Loucy (cell line): ENCODE measurements around the gene ADGRG7.

ENCODE experiments used
- H2AFZ ChIP-seq: fragments of 200-600 bp; sonication (generic); 2 replicates; pipeline ENCODE4 v1.6.0; 2016; ENCODE audit warnings: antibody characterized with exemption, mild to moderate bottlenecking, low read length, moderate library complexity
- H3F3A ChIP-seq: fragments of 200-600 bp; 2 replicates; pipeline ENCODE4 v1.6.0; 2016; ENCODE audit warnings: antibody characterized with exemption, low read depth, mild to moderate bottlenecking
- H3K27me3 ChIP-seq: fragments of 200-600 bp; sonication (generic); 2 replicates; pipeline ENCODE4 v1.6.1; 2014; ENCODE audit warnings: low read length, mild to moderate bottlenecking; ENCODE audit not compliant: insufficient read depth, poor library complexity, severe bottlenecking
- H3K36me3 ChIP-seq: fragments of 200-600 bp; sonication (generic); 2 replicates; pipeline ENCODE4 v1.6.1; 2016; ENCODE audit warnings: low read length; ENCODE audit not compliant: insufficient read depth
- H3K4me1 ChIP-seq: fragments of 200-600 bp; sonication (generic); 2 replicates; pipeline ENCODE4 v1.5.1; 2014; ENCODE audit warnings: low read length, mild to moderate bottlenecking; ENCODE audit not compliant: insufficient read depth, poor library complexity, severe bottlenecking
- H3K4me2 ChIP-seq: fragments of 200-600 bp; sonication (generic); 2 replicates; pipeline ENCODE4 v1.6.0; 2014; ENCODE audit warnings: antibody characterized with exemption, low read length, low read depth, mild to moderate bottlenecking; ENCODE audit not compliant: poor library complexity, severe bottlenecking
- H3K4me3 ChIP-seq: fragments of 200-600 bp; sonication (generic); 2 replicates; pipeline ENCODE4 v1.5.1; 2014; ENCODE audit warnings: low read length, mild to moderate bottlenecking, mixed read lengths; ENCODE audit not compliant: poor library complexity, severe bottlenecking
- H3K79me2 ChIP-seq: fragments of 200-600 bp; sonication (generic); 2 replicates; pipeline ENCODE4 v1.6.1; 2014; ENCODE audit warnings: low read length; ENCODE audit not compliant: insufficient read depth
- H3K9ac ChIP-seq: fragments of 200-600 bp; sonication (generic); 2 replicates; pipeline ENCODE4 v1.6.0; 2014; ENCODE audit warnings: mild to moderate bottlenecking, low read depth, low read length, moderate library complexity; ENCODE audit not compliant: poor library complexity, severe bottlenecking
- H3K9me2 ChIP-seq: fragments of 200-600 bp; sonication (generic); replicated peaks from 2 replicates; pipeline ENCODE4 v1.6.1; 2016; ENCODE audit warnings: low read depth, low read length, mixed read lengths
- H3K9me3 ChIP-seq: fragments of 200-600 bp; sonication (generic); 2 replicates; pipeline ENCODE4 v1.6.1; 2014; ENCODE audit warnings: mild to moderate bottlenecking, antibody characterized with exemption, low read length, low read depth; ENCODE audit not compliant: insufficient read depth
- H4K20me1 ChIP-seq: fragments of 200-600 bp; sonication (generic); 2 replicates; pipeline ENCODE4 v1.6.0; 2014; ENCODE audit warnings: antibody characterized with exemption, low read length, mild to moderate bottlenecking; ENCODE audit not compliant: insufficient read depth, poor library complexity, severe bottlenecking
- EZH2phosphoT487 ChIP-seq: fragments of 200-600 bp; IDR thresholded peaks from 2 replicates; pipeline ENCODE4 v1.6.1; 2018; ENCODE audit warnings: antibody characterized with exemption, mild to moderate bottlenecking, moderate library complexity, borderline replicate concordance
- TF ChIP-seq, protein P1 (sequence below): fragments of 200-600 bp; sonication (generic); conservative IDR thresholded peaks from 2 replicates; pipeline ENCODE4 v1.5.1; 2014; ENCODE audit warnings: mild to moderate bottlenecking, antibody characterized with exemption, low read length

Gene ADGRG7

GRCh38 chr3:100574536-100574935 lies 34.9 kb upstream of the ADGRG7 start:
- no peak overlapping the region for H2AFZ ChIP-seq
- no peaks in the 10 kb centered on the region for H3K9me3 ChIP-seq
- H3K36me3 ChIP-seq, result no peaks in the 10 kb centered on the region
- H3K4me3 ChIP-seq, result no peak overlapping the region
- H3K4me2 ChIP-seq, result no peak overlapping the region
- H3K9me2 ChIP-seq, result no peaks in the 10 kb centered on the region
- no peaks in the 10 kb centered on the region for H3K79me2 ChIP-seq
- no peak for TF ChIP-seq EZH2phosphoT487
- TF ChIP-seq, protein P1, sequence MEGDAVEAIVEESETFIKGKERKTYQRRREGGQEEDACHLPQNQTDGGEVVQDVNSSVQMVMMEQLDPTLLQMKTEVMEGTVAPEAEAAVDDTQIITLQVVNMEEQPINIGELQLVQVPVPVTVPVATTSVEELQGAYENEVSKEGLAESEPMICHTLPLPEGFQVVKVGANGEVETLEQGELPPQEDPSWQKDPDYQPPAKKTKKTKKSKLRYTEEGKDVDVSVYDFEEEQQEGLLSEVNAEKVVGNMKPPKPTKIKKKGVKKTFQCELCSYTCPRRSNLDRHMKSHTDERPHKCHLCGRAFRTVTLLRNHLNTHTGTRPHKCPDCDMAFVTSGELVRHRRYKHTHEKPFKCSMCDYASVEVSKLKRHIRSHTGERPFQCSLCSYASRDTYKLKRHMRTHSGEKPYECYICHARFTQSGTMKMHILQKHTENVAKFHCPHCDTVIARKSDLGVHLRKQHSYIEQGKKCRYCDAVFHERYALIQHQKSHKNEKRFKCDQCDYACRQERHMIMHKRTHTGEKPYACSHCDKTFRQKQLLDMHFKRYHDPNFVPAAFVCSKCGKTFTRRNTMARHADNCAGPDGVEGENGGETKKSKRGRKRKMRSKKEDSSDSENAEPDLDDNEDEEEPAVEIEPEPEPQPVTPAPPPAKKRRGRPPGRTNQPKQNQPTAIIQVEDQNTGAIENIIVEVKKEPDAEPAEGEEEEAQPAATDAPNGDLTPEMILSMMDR, result no peak
- no peaks in the 10 kb centered on the region for H4K20me1 ChIP-seq
- no peaks in the 10 kb centered on the region for H3F3A ChIP-seq
- no peaks in the 10 kb centered on the region for H3K27me3 ChIP-seq
- no peak overlapping the region for H3K9ac ChIP-seq
- H3K4me1 ChIP-seq, result no peaks in the 10 kb centered on the region

DNA sequence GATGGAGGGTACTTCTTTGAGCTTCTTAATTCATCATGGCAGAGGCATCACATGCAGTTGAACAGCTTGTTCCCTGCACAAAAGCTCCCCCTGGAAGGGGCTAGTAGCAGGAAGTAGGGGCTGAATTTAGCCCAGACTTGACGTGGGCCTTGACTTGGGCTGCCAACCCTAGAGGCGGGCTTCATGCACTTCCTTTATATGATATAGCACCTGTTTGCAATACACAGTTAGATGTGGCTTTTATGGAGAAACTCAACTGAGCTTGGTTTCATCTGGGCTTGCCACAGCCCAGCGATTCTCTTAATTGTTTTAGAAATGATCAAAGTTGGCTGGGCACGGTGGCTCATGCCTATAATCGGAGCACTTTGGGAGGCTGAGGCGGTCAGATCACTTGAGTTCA lies 33.7 kb upstream of the ADGRG7 start:
- no peak overlapping the region for H2AFZ ChIP-seq
- H3K79me2 ChIP-seq, result no peaks in the 10 kb centered on the region
- no peak overlapping the region for H3K4me2 ChIP-seq
- no peak for TF ChIP-seq EZH2phosphoT487
- TF ChIP-seq, protein P1, result no peak
- no peaks in the 10 kb centered on the region for H4K20me1 ChIP-seq
- no peaks in the 10 kb centered on the region for H3K9me2 ChIP-seq
- no peaks in the 10 kb centered on the region for H3K9me3 ChIP-seq
- no peaks in the 10 kb centered on the region for H3K4me1 ChIP-seq
- H3K27me3 ChIP-seq, result no peaks in the 10 kb centered on the region
- H3K4me3 ChIP-seq, result no peak overlapping the region
- no peak overlapping the region for H3K9ac ChIP-seq
- no peaks in the 10 kb centered on the region for H3K36me3 ChIP-seq
- H3F3A ChIP-seq, result no peaks in the 10 kb centered on the region

DNA sequence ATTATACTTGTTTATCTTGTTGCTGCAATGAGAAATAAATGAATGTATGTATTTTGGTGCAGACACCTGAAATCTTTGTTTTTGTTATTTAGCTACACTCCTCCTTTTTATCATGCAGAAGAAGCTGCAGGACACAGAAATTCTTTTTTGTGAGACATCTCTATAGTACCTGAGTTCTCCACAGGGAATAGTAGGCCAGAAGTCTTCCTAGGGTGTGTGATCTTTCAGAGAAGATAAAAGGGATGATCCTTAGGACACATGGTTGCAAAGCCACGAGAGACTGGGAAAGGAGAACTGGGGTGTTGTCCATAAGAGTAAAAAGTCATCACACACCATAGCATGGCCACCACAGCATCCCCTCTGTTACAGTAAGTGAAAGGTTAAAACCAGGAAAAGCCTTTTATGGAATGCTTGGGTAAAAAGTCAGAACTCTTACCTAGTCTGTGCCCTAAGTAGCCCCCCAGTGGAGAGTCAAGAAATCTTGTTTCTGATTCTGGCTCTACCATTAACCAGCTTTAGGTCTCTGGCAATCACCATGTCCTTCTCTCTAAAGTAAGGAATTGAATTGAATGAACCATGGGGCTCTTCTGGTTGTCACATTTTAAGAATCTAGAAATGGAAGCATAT lies 31.9 kb upstream of the ADGRG7 start:
- Histone ChIP-seq H3K79me2 (no peaks in the 10 kb centered on the region), H3F3A (no peaks in the 10 kb centered on the region), H3K27me3 (no peaks in the 10 kb centered on the region), H4K20me1 (no peaks in the 10 kb centered on the region), H3K4me1 (no peaks in the 10 kb centered on the region), H3K9ac (no peak overlapping the region), H3K4me3 (no peak overlapping the region), H3K9me3 (no peaks in the 10 kb centered on the region), H3K9me2 (no peaks in the 10 kb centered on the region), H3K4me2 (no peak overlapping the region), H2AFZ (no peak overlapping the region), H3K36me3 (no peaks in the 10 kb centered on the region)
- no peak for TF ChIP-seq EZH2phosphoT487
- TF ChIP-seq, protein P1, result peak; percentile 33
